SK-N-SH treated with all-trans-retinoic acid at 6 μM for 48 hours (cell line): ENCODE data around the gene SBF2.

Experiments
- ATAC-seq: fragments of 200-7000 bp; cut with Tn5 transposase; 3 replicates; pipeline ENCODE4 v1.9.1; 2020; ENCODE audit warnings: mild to moderate bottlenecking, moderate library complexity
- CSDC2 ChIP-seq: fragments of 250-450 bp; sonication (Bioruptor Pico); IDR thresholded peaks from 2 replicates; pipeline ENCODE4 v1.5.0; 2020; ENCODE audit warnings: mild to moderate bottlenecking, moderate library complexity
- ESRRG ChIP-seq: fragments of 250-450 bp; sonication (Bioruptor Pico); IDR thresholded peaks from 2 replicates; pipeline ENCODE4 v1.6.1; 2021; ENCODE audit warnings: mild to moderate bottlenecking
- ISL1 ChIP-seq: fragments of 250-450 bp; sonication (Bioruptor Pico); IDR thresholded peaks from 2 replicates; pipeline ENCODE4 v2.1.2; 2022; ENCODE audit warnings: mild to moderate bottlenecking, moderate library complexity
- OSR1 ChIP-seq: fragments of 250-450 bp; sonication (Bioruptor Pico); IDR thresholded peaks from 2 replicates; pipeline ENCODE4 v1.8.0; 2022; ENCODE audit warnings: moderate library complexity, mild to moderate bottlenecking, inconsistent platforms
- PPARA ChIP-seq: fragments of 250-450 bp; sonication (Bioruptor Pico); IDR thresholded peaks from 2 replicates; pipeline ENCODE4 v1.5.0; 2020; ENCODE audit warnings: mild to moderate bottlenecking, borderline replicate concordance
- RARB ChIP-seq: fragments of 250-450 bp; sonication (Bioruptor Pico); IDR thresholded peaks from 2 replicates; pipeline ENCODE4 v1.8.0; 2021; ENCODE audit warnings: mild to moderate bottlenecking, moderate library complexity
- TOX ChIP-seq: fragments of 250-450 bp; sonication (Bioruptor Pico); IDR thresholded peaks from 2 replicates; pipeline ENCODE4 v1.8.0; 2021; ENCODE audit warnings: mild to moderate bottlenecking, moderate library complexity, borderline replicate concordance
- ZC3H10 ChIP-seq: fragments of 250-450 bp; sonication (Bioruptor Pico); IDR thresholded peaks from 2 replicates; pipeline ENCODE4 v1.5.1; 2021; ENCODE audit warnings: mild to moderate bottlenecking, moderate library complexity
- ZFP3 ChIP-seq: fragments of 250-450 bp; sonication (Bioruptor Pico); IDR thresholded peaks from 2 replicates; pipeline ENCODE4 v1.5.0; 2020; ENCODE audit warnings: mild to moderate bottlenecking, moderate library complexity
- ZFP30 ChIP-seq: fragments of 450-650 bp; formaldehyde crosslinking; IDR thresholded peaks from 2 replicates; pipeline ENCODE4 v1.5.0; 2022; ENCODE audit warnings: mild to moderate bottlenecking, moderate library complexity
- ZNF70 ChIP-seq: fragments of 450-650 bp; formaldehyde crosslinking; IDR thresholded peaks from 2 replicates; pipeline ENCODE4 v1.5.0; 2020; ENCODE audit warnings: mild to moderate bottlenecking, moderate library complexity
- ZNF8 ChIP-seq: fragments of 450-650 bp; formaldehyde crosslinking; IDR thresholded peaks from 2 replicates; pipeline ENCODE4 v1.5.0; 2020; ENCODE audit warnings: mild to moderate bottlenecking, moderate library complexity
- TF ChIP-seq, protein P1 (sequence below): fragments of 250-450 bp; sonication (Bioruptor Pico); IDR thresholded peaks from 2 replicates; pipeline ENCODE4 v1.5.1; 2020; ENCODE audit warnings: low read depth, mild to moderate bottlenecking, moderate library complexity
- TF ChIP-seq, protein P2 (sequence below): fragments of 250-450 bp; sonication (Bioruptor Pico); IDR thresholded peaks from 2 replicates; pipeline ENCODE4 v1.8.0; 2021; ENCODE audit warnings: low read depth, mild to moderate bottlenecking, moderate library complexity, borderline replicate concordance
- TF ChIP-seq, protein P3 (sequence below): fragments of 250-450 bp; sonication (Bioruptor Pico); IDR thresholded peaks from 2 replicates; pipeline ENCODE4 v1.5.0; 2020; ENCODE audit warnings: mild to moderate bottlenecking, moderate library complexity
- TF ChIP-seq, protein P4 (sequence below): fragments of 250-450 bp; sonication (Bioruptor Pico); IDR thresholded peaks from 2 replicates; pipeline ENCODE4 v1.8.0; 2020; ENCODE audit warnings: mild to moderate bottlenecking, moderate library complexity, borderline replicate concordance
- TF ChIP-seq, protein P5 (sequence below): fragments of 250-450 bp; sonication (Bioruptor Pico); IDR thresholded peaks from 2 replicates; pipeline ENCODE4 v1.5.1; 2021; ENCODE audit warnings: mild to moderate bottlenecking, moderate library complexity

The SBF2 gene

DNA sequence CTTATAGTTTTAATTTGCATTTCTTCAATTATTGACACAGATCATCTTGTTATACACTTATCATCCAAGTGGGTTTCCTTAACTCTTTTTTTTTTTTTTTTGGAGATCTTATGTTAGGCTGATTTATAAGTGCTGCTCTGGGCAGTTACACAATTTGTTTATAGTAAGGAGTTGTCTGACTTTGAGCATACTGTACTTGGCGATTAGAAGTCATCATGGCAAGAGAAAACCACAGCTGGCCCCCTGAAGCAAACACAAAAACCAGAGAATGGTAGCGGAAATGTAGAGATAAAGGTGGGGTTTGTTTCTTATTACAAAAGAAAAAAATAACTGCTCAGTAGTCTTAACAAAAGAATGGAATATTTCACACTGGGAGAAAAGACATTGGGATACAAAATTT is 337.5 kb downstream of the SBF2 start:
- no peak for TF ChIP-seq ZC3H10 (CRISPR knock-in tag)
- no peak for ATAC-seq

DNA sequence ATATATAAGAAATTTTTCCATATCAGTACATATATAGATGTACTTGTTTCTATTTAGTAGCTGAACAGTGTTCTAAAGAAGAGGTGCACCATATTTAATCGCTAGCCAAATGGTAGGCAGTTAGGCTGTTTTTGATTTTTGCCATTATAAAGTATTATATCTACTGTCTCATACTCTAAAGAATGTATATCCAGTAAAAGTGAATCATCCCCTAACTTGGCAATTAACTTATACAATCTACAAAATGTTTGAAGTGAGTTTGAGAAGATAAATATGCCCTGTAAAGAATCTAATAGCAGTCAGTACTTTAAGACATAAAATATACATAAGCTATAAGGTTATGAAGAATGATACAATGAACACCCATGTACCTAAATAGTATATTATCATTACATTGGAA is 338.6 kb downstream of the SBF2 start:
- ATAC-seq: no peak
- no peak for TF ChIP-seq OSR1 (CRISPR knock-in tag)
- no peak for TF ChIP-seq ZFP30 (CRISPR knock-in tag)
- TF ChIP-seq TOX: no peak
- TF ChIP-seq, protein P1, sequence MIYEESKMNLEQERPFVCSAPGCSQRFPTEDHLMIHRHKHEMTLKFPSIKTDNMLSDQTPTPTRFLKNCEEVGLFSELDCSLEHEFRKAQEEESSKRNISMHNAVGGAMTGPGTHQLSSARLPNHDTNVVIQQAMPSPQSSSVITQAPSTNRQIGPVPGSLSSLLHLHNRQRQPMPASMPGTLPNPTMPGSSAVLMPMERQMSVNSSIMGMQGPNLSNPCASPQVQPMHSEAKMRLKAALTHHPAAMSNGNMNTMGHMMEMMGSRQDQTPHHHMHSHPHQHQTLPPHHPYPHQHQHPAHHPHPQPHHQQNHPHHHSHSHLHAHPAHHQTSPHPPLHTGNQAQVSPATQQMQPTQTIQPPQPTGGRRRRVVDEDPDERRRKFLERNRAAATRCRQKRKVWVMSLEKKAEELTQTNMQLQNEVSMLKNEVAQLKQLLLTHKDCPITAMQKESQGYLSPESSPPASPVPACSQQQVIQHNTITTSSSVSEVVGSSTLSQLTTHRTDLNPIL (CRISPR knock-in tag): no peak
- TF ChIP-seq, protein P2, sequence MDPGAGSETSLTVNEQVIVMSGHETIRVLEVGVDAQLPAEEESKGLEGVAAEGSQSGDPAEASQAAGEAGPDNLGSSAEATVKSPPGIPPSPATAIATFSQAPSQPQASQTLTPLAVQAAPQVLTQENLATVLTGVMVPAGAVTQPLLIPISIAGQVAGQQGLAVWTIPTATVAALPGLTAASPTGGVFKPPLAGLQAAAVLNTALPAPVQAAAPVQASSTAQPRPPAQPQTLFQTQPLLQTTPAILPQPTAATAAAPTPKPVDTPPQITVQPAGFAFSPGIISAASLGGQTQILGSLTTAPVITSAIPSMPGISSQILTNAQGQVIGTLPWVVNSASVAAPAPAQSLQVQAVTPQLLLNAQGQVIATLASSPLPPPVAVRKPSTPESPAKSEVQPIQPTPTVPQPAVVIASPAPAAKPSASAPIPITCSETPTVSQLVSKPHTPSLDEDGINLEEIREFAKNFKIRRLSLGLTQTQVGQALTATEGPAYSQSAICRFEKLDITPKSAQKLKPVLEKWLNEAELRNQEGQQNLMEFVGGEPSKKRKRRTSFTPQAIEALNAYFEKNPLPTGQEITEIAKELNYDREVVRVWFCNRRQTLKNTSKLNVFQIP (CRISPR knock-in tag): no peak
- no peak for TF ChIP-seq ZNF70
- TF ChIP-seq ZNF8 (CRISPR knock-in tag): no peak
- no peak for TF ChIP-seq ZFP3 (CRISPR knock-in tag)
- TF ChIP-seq, protein P3, sequence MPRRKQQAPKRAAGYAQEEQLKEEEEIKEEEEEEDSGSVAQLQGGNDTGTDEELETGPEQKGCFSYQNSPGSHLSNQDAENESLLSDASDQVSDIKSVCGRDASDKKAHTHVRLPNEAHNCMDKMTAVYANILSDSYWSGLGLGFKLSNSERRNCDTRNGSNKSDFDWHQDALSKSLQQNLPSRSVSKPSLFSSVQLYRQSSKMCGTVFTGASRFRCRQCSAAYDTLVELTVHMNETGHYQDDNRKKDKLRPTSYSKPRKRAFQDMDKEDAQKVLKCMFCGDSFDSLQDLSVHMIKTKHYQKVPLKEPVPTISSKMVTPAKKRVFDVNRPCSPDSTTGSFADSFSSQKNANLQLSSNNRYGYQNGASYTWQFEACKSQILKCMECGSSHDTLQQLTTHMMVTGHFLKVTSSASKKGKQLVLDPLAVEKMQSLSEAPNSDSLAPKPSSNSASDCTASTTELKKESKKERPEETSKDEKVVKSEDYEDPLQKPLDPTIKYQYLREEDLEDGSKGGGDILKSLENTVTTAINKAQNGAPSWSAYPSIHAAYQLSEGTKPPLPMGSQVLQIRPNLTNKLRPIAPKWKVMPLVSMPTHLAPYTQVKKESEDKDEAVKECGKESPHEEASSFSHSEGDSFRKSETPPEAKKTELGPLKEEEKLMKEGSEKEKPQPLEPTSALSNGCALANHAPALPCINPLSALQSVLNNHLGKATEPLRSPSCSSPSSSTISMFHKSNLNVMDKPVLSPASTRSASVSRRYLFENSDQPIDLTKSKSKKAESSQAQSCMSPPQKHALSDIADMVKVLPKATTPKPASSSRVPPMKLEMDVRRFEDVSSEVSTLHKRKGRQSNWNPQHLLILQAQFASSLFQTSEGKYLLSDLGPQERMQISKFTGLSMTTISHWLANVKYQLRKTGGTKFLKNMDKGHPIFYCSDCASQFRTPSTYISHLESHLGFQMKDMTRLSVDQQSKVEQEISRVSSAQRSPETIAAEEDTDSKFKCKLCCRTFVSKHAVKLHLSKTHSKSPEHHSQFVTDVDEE (CRISPR knock-in tag): no peak

DNA sequence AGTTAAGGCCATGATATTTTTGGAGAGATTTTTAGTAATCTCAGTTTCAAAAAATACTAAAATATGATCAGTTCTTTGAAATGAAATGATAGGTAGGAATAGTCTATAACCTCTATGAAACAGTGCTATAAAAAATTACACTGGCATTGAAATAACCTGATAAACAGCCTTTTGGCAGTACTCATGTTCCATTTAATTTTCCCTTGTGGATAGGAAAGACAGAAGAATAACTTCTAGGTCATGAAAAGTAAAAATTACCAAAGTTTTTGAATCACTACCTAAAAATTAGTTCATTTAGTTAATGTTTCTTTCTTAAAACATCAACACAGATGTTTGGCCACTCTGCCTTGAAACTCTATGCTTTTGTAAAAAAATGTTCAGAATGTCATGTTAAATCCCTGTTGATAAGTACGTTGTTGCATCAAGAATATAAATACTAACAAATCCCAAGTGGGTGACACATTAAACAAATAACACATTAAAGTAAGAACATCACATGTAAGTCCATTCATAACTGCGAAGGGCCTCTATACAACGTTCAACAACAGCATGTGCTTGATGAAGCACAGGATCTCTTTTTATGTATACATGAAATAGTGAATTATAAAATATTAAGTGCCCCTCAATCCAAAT is 339.9 kb downstream of the SBF2 start:
- TF ChIP-seq ZFP3 (CRISPR knock-in tag): no peak
- no peak for TF ChIP-seq CSDC2 (CRISPR knock-in tag)
- no peak for TF ChIP-seq ZC3H10 (CRISPR knock-in tag)
- no peak for TF ChIP-seq ISL1 (CRISPR knock-in tag)
- TF ChIP-seq ESRRG (CRISPR knock-in tag): no peak
- TF ChIP-seq TOX: no peak
- TF ChIP-seq, protein P4, sequence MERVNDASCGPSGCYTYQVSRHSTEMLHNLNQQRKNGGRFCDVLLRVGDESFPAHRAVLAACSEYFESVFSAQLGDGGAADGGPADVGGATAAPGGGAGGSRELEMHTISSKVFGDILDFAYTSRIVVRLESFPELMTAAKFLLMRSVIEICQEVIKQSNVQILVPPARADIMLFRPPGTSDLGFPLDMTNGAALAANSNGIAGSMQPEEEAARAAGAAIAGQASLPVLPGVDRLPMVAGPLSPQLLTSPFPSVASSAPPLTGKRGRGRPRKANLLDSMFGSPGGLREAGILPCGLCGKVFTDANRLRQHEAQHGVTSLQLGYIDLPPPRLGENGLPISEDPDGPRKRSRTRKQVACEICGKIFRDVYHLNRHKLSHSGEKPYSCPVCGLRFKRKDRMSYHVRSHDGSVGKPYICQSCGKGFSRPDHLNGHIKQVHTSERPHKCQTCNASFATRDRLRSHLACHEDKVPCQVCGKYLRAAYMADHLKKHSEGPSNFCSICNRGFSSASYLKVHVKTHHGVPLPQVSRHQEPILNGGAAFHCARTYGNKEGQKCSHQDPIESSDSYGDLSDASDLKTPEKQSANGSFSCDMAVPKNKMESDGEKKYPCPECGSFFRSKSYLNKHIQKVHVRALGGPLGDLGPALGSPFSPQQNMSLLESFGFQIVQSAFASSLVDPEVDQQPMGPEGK (CRISPR knock-in tag): no peak
- TF ChIP-seq RARB (CRISPR knock-in tag): no peak
- TF ChIP-seq, protein P2 (CRISPR knock-in tag): no peak
- no peak for TF ChIP-seq OSR1 (CRISPR knock-in tag)
- no peak for TF ChIP-seq ZNF8 (CRISPR knock-in tag)
- TF ChIP-seq, protein P1 (CRISPR knock-in tag): no peak
- TF ChIP-seq, protein P5, sequence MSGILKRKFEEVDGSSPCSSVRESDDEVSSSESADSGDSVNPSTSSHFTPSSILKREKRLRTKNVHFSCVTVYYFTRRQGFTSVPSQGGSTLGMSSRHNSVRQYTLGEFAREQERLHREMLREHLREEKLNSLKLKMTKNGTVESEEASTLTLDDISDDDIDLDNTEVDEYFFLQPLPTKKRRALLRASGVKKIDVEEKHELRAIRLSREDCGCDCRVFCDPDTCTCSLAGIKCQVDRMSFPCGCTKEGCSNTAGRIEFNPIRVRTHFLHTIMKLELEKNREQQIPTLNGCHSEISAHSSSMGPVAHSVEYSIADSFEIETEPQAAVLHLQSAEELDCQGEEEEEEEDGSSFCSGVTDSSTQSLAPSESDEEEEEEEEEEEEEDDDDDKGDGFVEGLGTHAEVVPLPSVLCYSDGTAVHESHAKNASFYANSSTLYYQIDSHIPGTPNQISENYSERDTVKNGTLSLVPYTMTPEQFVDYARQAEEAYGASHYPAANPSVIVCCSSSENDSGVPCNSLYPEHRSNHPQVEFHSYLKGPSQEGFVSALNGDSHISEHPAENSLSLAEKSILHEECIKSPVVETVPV (CRISPR knock-in tag): no peak
- no peak for TF ChIP-seq PPARA
- no peak for ATAC-seq
